ENCODE measurements around the gene IFNGR2.

The IFNGR2 gene

DNA sequence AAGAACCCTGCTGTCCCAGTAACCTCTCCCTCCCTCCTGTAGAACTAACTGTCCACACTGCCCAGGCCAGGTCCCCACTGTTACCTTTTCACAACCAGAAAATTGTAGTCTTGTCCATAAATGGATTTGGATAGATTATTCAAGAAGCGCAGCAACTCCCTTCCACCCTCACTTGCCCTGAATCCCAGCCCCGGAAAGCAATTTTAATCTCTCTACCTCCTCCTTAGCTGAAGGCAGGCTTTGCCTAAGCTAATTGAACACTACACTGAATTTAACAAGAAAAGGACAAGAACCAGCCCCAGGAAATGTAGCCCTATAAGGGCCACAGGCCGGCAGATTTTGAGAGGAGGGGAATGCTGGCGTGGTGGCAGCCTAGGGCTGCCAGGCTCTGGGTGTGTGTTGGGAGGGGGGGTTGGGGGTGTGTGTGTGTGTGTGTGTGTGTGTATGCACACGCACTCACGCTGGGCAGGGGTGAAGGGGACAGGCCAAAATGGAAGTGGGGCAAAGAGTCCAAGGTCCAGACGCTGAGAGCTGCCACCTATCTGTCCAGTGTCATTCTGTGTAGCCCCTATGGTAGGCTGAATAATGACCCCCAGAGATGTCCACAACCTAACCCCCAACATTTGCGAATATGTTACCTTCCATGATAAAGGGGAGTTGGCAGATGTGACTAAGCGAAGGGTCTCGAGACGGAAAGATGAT is 10.8 kb upstream of the IFNGR2 start:
- DNase-seq (ENCODE audit: low read depth), result no peak
- no peak overlapping the region for H3K4me3 ChIP-seq (ENCODE audit: control insufficient read depth, low read depth, low read length)
- TF ChIP-seq CTCF (IDR thresholded peaks at IDR 0.05; ENCODE audit: control insufficient read depth, insufficient read depth, low read depth, low read length, missing control alignments), result no peak

DNA sequence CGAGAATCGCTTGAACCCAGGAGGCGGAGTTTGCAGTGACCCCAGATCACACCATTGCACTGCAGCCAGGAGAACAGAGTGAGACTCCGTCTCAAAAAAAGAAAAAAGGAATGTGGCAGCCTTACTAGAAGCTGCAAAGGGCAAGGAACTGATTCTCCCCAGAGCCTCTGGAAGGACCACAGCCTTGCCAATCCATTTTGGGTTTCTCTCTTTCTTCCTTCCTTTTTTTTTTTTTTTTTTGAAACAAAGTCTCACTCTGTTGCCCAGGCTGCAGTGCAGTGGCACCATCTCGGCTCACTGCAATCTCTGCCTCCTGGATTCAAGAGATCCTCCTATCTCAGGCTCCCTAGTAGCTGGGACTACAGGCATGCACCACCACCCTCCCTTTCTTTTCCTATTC is 9.9 kb upstream of the IFNGR2 start:
- TF ChIP-seq CTCF (IDR thresholded peaks at IDR 0.05; ENCODE audit: control insufficient read depth, insufficient read depth, low read depth, low read length, missing control alignments), result no peak
- no peak overlapping the region for H3K4me3 ChIP-seq (ENCODE audit: control insufficient read depth, low read depth, low read length)
- DNase-seq (ENCODE audit: low read depth), result no peak

DNA sequence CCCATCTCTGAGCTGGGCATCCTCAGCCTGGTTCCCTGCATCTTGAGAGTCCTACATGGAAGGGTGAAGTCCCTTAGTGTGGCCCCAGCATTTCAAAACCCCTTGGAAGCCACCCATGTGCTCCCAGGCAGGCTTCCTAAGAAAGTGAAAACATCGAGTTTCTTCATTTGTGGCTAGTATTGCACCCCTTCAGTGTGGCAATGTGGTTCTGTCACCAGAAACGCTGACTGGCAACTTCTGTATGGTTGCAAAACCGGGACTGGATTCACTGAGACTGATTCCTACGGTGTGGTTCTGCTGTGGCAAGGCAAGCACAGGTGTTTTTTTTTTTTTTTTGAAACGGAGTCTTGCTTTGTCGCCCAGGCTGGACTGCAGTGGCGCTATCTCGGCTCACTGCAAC is 9.0 kb upstream of the IFNGR2 start:
- TF ChIP-seq CTCF (IDR thresholded peaks at IDR 0.05; ENCODE audit: control insufficient read depth, insufficient read depth, low read depth, low read length, missing control alignments), result no peak
- no peak overlapping the region for H3K4me3 ChIP-seq (ENCODE audit: control insufficient read depth, low read depth, low read length)
- DNase-seq (ENCODE audit: low read depth), result no peak

- DNase-seq (ENCODE audit: low read depth), result no peak
- no peak for TF ChIP-seq CTCF (IDR thresholded peaks at IDR 0.05; ENCODE audit: control insufficient read depth, insufficient read depth, low read depth, low read length, missing control alignments)
- H3K4me3 ChIP-seq (ENCODE audit: control insufficient read depth, low read depth, low read length), result no peak overlapping the region
Measured at GRCh38 chr21:33395891-33396331, 7.3 kb upstream of the IFNGR2 start.

DNA sequence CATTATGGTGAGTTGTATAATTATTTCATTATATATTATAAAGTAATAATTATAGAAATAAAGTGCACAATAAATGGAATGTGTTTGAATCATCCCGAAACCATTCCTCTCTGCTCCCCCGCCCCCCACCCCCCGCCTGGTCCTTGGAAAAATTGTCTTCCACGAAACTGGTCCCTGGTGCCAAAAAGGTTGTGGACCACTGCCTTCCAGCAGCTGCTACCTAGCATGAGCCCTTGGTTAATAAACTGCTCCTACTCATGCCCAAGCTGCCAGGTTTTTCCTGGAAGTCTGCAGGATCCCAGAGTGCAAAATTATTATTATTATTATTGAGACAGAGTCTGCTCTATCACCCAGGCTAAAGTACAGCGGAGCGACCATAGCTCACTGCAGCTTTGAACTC is 6.8 kb upstream of the IFNGR2 start:
- no peak overlapping the region for H3K4me3 ChIP-seq (ENCODE audit: control insufficient read depth, low read depth, low read length)
- no peak for DNase-seq (ENCODE audit: low read depth)
- no peak for TF ChIP-seq CTCF (IDR thresholded peaks at IDR 0.05; ENCODE audit: control insufficient read depth, insufficient read depth, low read depth, low read length, missing control alignments)

DNA sequence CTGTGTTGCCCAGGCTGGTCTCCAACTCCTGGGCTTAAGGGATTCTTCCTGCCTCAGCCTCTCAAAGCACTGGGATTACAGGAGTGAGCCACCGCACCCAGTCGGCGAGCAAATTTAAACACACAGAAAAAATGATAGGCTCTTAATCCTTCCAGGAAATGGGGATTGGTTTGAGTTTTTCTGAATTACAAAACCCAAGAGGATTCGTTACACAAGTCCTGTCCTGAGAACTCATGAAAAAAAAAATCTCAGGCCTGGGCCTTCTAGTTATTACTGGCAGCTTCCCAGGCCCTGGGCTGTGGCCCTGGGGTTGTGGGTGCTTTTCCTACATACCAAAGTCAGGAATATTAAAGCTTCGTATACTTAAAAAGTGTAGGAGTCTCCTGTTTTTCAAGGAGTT is 6.3 kb upstream of the IFNGR2 start:
- no peak for TF ChIP-seq CTCF (IDR thresholded peaks at IDR 0.05; ENCODE audit: control insufficient read depth, insufficient read depth, low read depth, low read length, missing control alignments)
- DNase-seq (ENCODE audit: low read depth), result no peak
- H3K4me3 ChIP-seq (ENCODE audit: control insufficient read depth, low read depth, low read length), result no peak overlapping the region
